ENCODE results near the gene ZNF784.

- no peak for TF ChIP-seq ARNT (IDR thresholded peaks at IDR 0.05)
- no peak for TF ChIP-seq HDGF (IDR thresholded peaks at IDR 0.05; ENCODE audit: borderline replicate concordance)
- TF ChIP-seq ZNF384 (IDR thresholded peaks at IDR 0.05), result no peak
- no peak for TF ChIP-seq FOXA1 (IDR thresholded peaks at IDR 0.05)
- no peak for TF ChIP-seq LEF1 (IDR thresholded peaks at IDR 0.05; ENCODE audit: borderline replicate concordance)
- no peak for TF ChIP-seq TARDBP (IDR thresholded peaks at IDR 0.05)
- TF ChIP-seq NFRKB (IDR thresholded peaks at IDR 0.05), result no peak
- TF ChIP-seq BHLHE40 (IDR thresholded peaks at IDR 0.05; ENCODE audit: borderline replicate concordance), result no peak
- TF ChIP-seq FOXK2 (IDR thresholded peaks at IDR 0.05), result no peak
- TF ChIP-seq L3MBTL2 (conservative IDR thresholded peaks at IDR 0.05), result no peak
- TF ChIP-seq SP1 (IDR thresholded peaks at IDR 0.05), result no peak
- TF ChIP-seq FOXM1 (IDR thresholded peaks at IDR 0.05; ENCODE audit: borderline replicate concordance), result no peak
- no peak for TF ChIP-seq ELF4 (IDR thresholded peaks at IDR 0.05)
These were observed 38.6 kb downstream of the ZNF784 start for GRCh38 chr19:55585658-55586339.

All from HEK293T (cell line).